Stimulated activated CD4-positive, alpha-beta T cell treated with anti-CD3 and anti-CD28 coated beads, Interleukin-4, amount 100 ng/mL, for 4 hours (primary cell): Measurements from ENCODE around the gene PPP2CA.

Source experiments
- DNase-seq, 2 experiments: peaks; one replicate each; pipeline ENCODE4 v3.0.0-alpha.2; 2020

The PPP2CA gene

GRCh38 chr5:134146651-134147518 is 79.0 kb downstream of the PPP2CA start:
- no peak for DNase-seq

DNA sequence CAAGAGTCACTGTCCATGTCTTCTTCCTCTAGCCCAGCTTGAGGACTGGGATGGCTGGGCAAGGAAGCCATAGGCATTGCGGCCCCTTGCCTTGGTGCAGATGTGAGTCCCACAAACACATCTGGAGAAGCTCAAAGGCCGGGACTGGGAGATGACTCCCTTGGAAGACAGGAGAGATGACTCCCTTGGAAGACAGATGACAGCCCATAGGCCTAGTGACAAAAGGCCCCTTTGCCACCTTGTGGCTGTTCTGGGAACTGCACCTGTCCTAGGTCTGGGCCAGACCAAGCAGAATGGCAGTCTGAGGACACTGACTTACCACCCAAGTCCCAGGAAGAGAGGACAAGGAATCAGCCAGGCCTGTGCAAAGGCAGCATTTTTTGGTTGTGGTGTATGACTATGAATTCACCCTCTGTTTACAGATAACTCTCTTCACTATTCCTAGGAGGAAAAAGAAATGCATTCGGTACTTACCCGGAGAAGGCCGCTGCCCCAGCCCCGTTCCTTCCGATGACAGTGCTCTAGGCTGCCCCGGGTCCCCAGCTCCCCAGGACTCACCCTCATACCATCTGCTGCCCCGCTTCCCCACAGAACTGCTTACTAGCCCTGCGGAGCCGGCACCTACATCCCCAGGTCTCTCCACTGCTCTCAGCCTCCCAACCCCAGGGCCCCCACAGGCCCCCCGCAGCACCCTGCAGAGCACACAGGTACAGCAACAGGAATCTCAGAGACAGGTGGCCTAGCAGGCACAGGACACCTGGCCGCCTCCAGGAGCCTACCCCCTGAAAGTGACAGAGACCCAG is 79.9 kb downstream of the PPP2CA start:
- DNase-seq: peak; percentile 71 to 81

DNA sequence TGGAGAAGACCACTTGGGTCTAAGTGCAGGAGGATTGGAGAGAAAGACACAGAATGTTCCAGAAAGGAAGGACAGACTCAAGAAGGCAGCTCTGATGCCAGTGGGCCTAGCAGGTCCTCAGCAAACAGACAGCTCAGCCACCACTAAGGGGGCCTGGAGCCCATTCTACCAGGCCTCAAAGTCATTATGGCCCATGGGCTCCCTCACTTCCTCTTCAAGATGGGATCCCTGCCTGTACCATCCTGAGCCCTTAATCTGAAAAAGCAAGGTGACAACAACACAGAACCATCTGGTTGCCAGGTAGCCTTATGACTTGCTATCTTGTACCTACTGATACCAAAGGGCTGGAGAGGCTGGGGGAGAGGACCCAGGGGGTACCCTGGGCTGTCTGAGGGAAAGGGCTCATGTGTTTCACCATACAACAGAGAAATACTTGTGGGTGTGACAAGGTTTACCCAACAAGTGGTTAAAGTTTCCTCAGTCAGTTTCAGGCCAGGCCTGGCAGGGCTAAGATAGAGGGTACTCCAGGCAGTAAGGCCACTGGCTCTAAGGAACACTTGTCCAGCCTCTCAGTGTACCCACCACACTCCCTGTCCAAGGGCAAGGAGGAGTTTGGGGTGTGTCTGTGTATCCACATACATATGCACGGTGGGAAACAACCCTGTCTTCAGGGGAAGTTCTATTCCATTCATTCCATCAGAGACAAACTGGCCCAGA is 80.7 kb downstream of the PPP2CA start:
- DNase-seq: no peak
